HCT116 (cell line): Measurements from ENCODE around the gene RIPK3.

Source experiments
- EZH2phosphoT487 ChIP-seq: fragments of 200-600 bp; IDR thresholded peaks from 2 replicates; pipeline ENCODE4 v1.6.1; 2018; ENCODE audit warnings: antibody characterized with exemption, borderline replicate concordance
- FOSL1 ChIP-seq: IDR thresholded peaks from 2 replicates; pipeline ENCODE4 v1.6.1; 2012; ENCODE audit warnings: low read depth
- POLR2A ChIP-seq: IDR thresholded peaks from 2 replicates; pipeline ENCODE4 v1.7.0; 2011; ENCODE audit warnings: borderline replicate concordance; ENCODE audit not compliant: insufficient read depth, insufficient read length; ENCODE audit errors: extremely low read depth
- POLR2AphosphoS5 ChIP-seq: IDR thresholded peaks from 2 replicates; pipeline ENCODE4 v1.6.1; 2011; ENCODE audit warnings: mild to moderate bottlenecking, low read depth, low read length, moderate library complexity
- RAD21 ChIP-seq: IDR thresholded peaks from 2 replicates; pipeline ENCODE4 v1.6.1; 2012; ENCODE audit warnings: low read depth, mild to moderate bottlenecking
- ZNF274 ChIP-seq: fragments of 200-500 bp; sonication (Bioruptor generic); IDR thresholded peaks from 2 replicates; pipeline ENCODE4 v1.6.1; 2014; ENCODE audit warnings: mild to moderate bottlenecking, low read depth, low read length, inconsistent platforms
- TF ChIP-seq, protein P1 (sequence below), 3 experiments: fragments of 200-600 bp in 1 of 3; sonication (generic) in 1 of 3; IDR thresholded peaks in 2 of 3; conservative IDR thresholded peaks in 1 of 3; 2 replicates each; pipeline ENCODE4 v1.5.1; 2012 to 2017; ENCODE audit warnings: low read depth in 2 of 3, low read length in 2 of 3, antibody characterized with exemption in 1 of 3, borderline replicate concordance in 1 of 3, control low read depth in 1 of 3, mild to moderate bottlenecking in 1 of 3, mixed read lengths in 1 of 3, mixed run types in 1 of 3, moderate library complexity in 1 of 3; ENCODE audit not compliant: insufficient read depth in 1 of 3
- TF ChIP-seq, protein P2 (sequence below): IDR thresholded peaks from 2 replicates; pipeline ENCODE4 v1.6.1; 2011; ENCODE audit warnings: mild to moderate bottlenecking, low read length, moderate library complexity; ENCODE audit not compliant: insufficient replicate concordance; ENCODE audit errors: extremely low read depth
- TF ChIP-seq, protein P3 (sequence below): IDR thresholded peaks from 2 replicates; pipeline ENCODE4 v1.6.1; 2012

DNA sequence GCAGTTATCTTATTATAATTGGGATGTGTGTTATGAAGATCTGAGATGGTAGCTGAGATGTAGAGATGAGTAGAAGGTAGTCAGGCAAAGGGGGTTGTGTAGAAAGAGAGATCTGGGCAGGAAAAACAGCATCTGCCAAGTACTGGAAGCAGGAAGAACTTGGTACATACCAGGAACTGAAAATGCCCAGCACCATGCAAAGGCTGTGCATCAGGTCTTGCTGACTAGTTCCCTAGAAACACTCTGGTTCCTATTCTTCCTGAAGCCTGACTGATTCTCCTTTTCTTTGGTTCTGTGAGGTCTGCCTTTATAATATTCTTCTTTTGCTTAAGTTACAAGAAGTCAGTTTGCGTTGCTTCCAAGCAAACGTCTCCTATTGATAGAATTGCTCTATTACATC, 21.5 kb upstream of the RIPK3 start:
- TF ChIP-seq, protein P1, sequence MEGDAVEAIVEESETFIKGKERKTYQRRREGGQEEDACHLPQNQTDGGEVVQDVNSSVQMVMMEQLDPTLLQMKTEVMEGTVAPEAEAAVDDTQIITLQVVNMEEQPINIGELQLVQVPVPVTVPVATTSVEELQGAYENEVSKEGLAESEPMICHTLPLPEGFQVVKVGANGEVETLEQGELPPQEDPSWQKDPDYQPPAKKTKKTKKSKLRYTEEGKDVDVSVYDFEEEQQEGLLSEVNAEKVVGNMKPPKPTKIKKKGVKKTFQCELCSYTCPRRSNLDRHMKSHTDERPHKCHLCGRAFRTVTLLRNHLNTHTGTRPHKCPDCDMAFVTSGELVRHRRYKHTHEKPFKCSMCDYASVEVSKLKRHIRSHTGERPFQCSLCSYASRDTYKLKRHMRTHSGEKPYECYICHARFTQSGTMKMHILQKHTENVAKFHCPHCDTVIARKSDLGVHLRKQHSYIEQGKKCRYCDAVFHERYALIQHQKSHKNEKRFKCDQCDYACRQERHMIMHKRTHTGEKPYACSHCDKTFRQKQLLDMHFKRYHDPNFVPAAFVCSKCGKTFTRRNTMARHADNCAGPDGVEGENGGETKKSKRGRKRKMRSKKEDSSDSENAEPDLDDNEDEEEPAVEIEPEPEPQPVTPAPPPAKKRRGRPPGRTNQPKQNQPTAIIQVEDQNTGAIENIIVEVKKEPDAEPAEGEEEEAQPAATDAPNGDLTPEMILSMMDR (IDR thresholded peaks at IDR 0.05 in 2 of 3, conservative IDR thresholded peaks at IDR 0.05 in 1 of 3; ENCODE audit: borderline replicate concordance in 1 of 3, insufficient read depth in 1 of 3, low read depth in 2 of 3, low read length in 2 of 3): no peak
- TF ChIP-seq, protein P2, sequence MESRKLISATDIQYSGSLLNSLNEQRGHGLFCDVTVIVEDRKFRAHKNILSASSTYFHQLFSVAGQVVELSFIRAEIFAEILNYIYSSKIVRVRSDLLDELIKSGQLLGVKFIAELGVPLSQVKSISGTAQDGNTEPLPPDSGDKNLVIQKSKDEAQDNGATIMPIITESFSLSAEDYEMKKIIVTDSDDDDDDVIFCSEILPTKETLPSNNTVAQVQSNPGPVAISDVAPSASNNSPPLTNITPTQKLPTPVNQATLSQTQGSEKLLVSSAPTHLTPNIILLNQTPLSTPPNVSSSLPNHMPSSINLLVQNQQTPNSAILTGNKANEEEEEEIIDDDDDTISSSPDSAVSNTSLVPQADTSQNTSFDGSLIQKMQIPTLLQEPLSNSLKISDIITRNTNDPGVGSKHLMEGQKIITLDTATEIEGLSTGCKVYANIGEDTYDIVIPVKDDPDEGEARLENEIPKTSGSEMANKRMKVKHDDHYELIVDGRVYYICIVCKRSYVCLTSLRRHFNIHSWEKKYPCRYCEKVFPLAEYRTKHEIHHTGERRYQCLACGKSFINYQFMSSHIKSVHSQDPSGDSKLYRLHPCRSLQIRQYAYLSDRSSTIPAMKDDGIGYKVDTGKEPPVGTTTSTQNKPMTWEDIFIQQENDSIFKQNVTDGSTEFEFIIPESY: no peak
- TF ChIP-seq POLR2A (no peak), RAD21 (no peak), ZNF274 (no peak), POLR2AphosphoS5 (no peak), FOSL1 (no peak), EZH2phosphoT487 (no peak)
- TF ChIP-seq, protein P3, sequence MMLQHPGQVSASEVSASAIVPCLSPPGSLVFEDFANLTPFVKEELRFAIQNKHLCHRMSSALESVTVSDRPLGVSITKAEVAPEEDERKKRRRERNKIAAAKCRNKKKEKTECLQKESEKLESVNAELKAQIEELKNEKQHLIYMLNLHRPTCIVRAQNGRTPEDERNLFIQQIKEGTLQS: no peak
